GM12873 (cell line): Measurements from ENCODE around the gene STK32B.

Experiments used
- CTCF ChIP-seq: IDR thresholded peaks from 2 replicates; pipeline ENCODE4 v1.5.1; 2012; ENCODE audit warnings: low read depth, mild to moderate bottlenecking, moderate library complexity, low read length, control low read depth; ENCODE audit not compliant: insufficient read depth; ENCODE audit errors: missing control alignments

STK32B gene

GRCh38 chr4:5224340-5224739 is 173.1 kb downstream of the STK32B start:
- TF ChIP-seq CTCF: no peak

GRCh38 chr4:5232549-5232948 is 181.3 kb downstream of the STK32B start:
- TF ChIP-seq CTCF: no peak

GRCh38 chr4:5237086-5237660 is 185.9 kb downstream of the STK32B start:
- TF ChIP-seq CTCF: no peak

- no peak for TF ChIP-seq CTCF
Measured at GRCh38 chr4:5238173-5238572, 186.9 kb downstream of the STK32B start.

- no peak for TF ChIP-seq CTCF
Measured at GRCh38 chr4:5247735-5248134, 196.5 kb downstream of the STK32B start.

- TF ChIP-seq CTCF: no peak
Measured at GRCh38 chr4:5249727-5250126, 198.4 kb downstream of the STK32B start.

GRCh38 chr4:5256421-5256820 is 205.1 kb downstream of the STK32B start:
- TF ChIP-seq CTCF: no peak
